Measurements from ENCODE around the gene PTPA.

GRCh38 chr9:129095170-129095667, 16.0 kb upstream of the PTPA start:
- TF ChIP-seq CTCF (IDR thresholded peaks at IDR 0.05) (no peak), POLR2A (IDR thresholded peaks at IDR 0.05) (no peak), POLR2AphosphoS5 (IDR thresholded peaks at IDR 0.05) (no peak)

Data from breast epithelium (tissue), 3 donors.